GM15510 (cell line): ENCODE results near the gene NXNL2.

Experiments used
- POLR2A ChIP-seq: IDR thresholded peaks from 3 replicates; pipeline ENCODE4 v1.6.1; 2011; ENCODE audit warnings: borderline replicate concordance; ENCODE audit not compliant: insufficient read length; ENCODE audit errors: extremely low read depth

The NXNL2 gene

DNA sequence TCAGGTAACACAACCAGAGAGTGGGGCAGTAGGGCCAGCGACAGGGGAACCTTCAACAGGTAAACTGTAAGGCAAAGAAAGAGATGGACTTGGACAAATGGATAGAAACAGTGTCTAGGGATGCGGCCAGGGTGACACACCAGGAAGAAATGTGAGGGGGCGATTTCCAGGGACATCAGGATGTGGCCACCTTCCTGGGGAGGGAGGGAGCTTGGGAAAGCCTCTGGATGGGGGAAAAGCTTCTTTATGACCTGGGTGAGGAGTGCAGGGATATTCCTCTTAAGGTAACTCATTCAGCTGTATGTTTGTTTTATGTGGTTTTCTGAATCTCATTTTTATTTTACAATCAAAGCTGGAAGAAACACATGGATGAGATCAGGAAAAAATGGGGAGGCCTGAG, 11.9 kb upstream of the NXNL2 start:
- TF ChIP-seq POLR2A = no peak

DNA sequence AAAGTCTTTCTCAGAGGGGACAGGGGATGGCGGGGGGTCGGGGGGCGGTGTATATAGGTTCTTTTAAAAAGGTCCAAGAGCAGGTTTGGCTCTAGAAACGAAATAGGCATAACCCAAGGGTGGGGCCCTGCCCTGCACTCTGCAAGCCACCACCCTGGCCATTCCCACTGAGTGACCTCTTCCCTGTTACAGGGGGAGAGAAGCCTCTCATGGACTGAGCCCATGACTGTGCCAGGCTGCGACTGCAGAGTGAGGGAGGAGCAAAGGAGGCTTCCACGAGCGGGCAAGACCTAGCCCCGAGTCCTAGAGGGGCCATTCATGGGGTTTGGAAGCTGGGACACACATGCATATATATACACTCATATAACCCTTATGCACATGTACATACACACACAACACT, 10.1 kb upstream of the NXNL2 start:
- TF ChIP-seq POLR2A = no peak

- no peak for TF ChIP-seq POLR2A
Measured at GRCh38 chr9:88527618-88528017, 7.4 kb upstream of the NXNL2 start.

DNA sequence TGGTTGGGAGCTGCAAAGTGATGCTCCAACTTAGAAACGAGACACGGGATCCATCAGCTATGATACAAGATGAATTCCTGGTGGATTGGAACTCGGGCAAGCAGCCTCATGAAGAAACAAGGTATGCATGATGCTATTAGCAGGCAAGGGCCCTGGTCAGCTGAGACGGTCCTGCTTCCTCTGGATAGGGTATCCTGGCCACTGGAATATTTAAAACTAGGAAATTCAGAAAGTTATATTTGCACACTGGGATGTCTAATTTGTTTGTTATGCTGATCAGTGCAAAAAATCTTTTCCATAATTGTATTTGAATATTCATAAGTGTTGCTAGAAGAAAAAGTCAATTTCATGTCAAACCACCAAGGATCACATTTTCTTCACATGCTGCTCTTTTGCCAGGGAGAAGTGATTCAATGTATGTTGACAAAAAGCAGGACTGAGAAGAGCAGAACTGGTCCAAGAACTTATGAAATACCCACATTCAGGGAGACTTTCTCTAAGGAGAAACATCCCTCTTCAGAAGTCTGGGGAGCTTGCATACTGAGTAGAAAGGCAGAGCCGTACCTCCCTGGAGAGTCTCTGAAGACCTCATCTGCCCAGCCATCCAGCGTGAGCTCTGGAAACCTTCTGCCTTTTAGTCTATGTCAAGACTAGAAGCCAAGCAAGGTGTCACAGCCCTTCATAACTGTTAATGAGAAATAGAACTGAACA, 6.7 kb upstream of the NXNL2 start:
- no peak for TF ChIP-seq POLR2A

GRCh38 chr9:88529496-88529895, 5.5 kb upstream of the NXNL2 start:
- no peak for TF ChIP-seq POLR2A

DNA sequence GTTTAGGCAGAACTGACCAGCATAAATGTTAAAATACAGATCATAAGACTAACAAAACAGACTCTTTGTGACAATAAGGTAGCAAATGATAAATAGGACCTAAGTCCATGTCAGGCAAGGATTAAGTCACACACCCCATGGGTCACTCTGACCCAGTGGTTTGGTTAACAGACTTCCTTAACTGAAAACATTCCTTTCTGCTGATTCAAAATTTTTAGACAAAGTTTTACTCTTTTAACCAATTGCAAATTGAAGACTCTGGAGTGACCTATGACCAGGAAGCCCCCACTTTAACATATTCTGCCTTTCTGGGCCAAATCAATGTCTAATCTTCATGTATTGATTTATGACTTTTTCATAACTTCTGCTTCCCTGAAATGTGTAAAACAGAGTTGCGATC, 4.9 kb upstream of the NXNL2 start:
- no peak for TF ChIP-seq POLR2A

- TF ChIP-seq POLR2A = no peak
Measured at GRCh38 chr9:88531920-88532698, 2.9 kb upstream of the NXNL2 start.

- TF ChIP-seq POLR2A = no peak
Measured at GRCh38 chr9:88533951-88534455, 975 bp upstream of the NXNL2 start.

GRCh38 chr9:88535226-88536022, 446 bp downstream of the NXNL2 start:
- TF ChIP-seq POLR2A = no peak

- no peak for TF ChIP-seq POLR2A
Measured at GRCh38 chr9:88536023-88536324, 996 bp downstream of the NXNL2 start.

- TF ChIP-seq POLR2A = no peak
Measured at GRCh38 chr9:88536951-88537760, 2.2 kb downstream of the NXNL2 start.

DNA sequence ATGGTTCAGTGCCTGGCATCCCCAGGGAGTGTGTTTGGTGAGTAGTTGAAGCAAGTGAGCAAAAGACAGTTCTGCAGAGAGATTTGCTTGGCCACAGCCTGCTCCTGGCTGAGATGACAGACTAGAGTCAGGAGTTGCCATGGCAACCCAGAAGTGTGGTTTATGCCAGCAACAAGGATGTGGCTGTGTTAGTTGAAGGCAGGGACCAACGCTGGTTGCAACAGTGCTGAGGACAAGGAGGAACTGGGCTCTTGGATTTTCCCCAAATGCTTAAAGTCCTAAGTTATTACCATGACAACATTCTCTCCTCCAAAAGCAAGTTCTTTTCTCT, 2.7 kb downstream of the NXNL2 start:
- no peak for TF ChIP-seq POLR2A

- no peak for TF ChIP-seq POLR2A
Measured at GRCh38 chr9:88538311-88539085, 3.5 kb downstream of the NXNL2 start.

- no peak for TF ChIP-seq POLR2A
Measured at GRCh38 chr9:88539246-88539645, 4.3 kb downstream of the NXNL2 start.
